ENCODE measurements around the gene TMEM196. TPM values are rescaled to one million over a fixed set of nuclear protein-coding genes. Genes with fewer than 3 reads are reported as not detected.

Gene TMEM196
- total and polyA plus RNA-seq, 8 donors, result 0.03 to 0.55 TPM; not detected in 6

DNA sequence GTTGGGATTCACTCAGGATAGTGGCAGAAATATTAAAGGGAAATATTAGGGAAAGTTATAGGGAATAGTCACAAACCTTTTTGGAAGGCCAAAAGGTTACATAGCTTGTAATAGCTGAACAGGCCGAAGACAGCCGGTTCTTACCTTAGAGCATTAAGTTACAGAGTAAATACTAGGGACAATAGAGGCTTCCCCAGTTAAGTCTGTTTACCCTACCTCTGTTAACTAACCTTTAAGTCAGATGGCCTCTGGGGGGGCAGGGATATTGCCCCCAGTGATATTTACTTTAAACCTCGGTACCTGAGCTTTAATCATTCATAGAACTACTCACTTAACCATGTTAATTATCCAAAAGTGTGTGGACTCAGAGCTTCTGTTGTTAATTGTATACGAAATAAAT lies 71.9 kb downstream of the TMEM196 start:
- peaks cover 4 to 51% (median 42%) of the 10 kb centered on the region in 4 donors for H3K36me3 ChIP-seq
- TF ChIP-seq POLR2AphosphoS5 (IDR thresholded peaks at IDR 0.05), result no peak
- TF ChIP-seq EP300 (IDR thresholded peaks at IDR 0.05), result no peak
- no peak for TF ChIP-seq CTCF (IDR thresholded peaks at IDR 0.05)
- TF ChIP-seq POLR2A (IDR thresholded peaks at IDR 0.05), result no peak
- H3K9me3 ChIP-seq, result no peaks in the 10 kb centered on the region
- no peak overlapping the region for H3K4me3 ChIP-seq
- WGBS, 5 donors, result 51 to 74% (median 65%) methylated on average over 4 of the region's 4 CpGs
- no peak overlapping the region for H3K27ac ChIP-seq
- H3K4me1 ChIP-seq, result peaks cover 0 to 10% (median 4%) of the 10 kb centered on the region in 4 donors
- intact Hi-C loops (cut with DNase I; ENCODE audit: low total_unique reads), result no loop called here
- no peaks in the 10 kb centered on the region for H3K27me3 ChIP-seq
- no peak for DNase-seq

DNA sequence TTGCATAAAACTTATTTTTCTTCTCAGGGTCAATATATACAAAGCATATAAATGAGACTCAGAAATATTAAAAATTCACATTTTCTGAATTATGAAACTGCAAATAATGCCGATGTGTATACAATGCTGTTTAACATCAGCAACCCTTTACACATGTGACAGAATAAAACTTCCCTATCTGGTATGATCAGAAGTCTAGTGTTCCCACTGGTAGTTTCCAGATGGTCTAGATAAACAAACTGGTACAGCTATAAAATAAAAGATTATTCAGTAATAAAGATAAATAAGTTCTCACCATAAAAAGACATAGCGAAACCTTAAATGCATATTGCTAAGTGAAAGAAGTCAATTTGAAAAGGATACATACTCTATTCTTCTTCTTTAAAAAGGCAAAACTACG lies 72.5 kb downstream of the TMEM196 start:
- peaks cover 4 to 52% (median 43%) of the 10 kb centered on the region in 4 donors for H3K36me3 ChIP-seq
- H3K27me3 ChIP-seq, result no peaks in the 10 kb centered on the region
- no peak for TF ChIP-seq EP300 (IDR thresholded peaks at IDR 0.05)
- TF ChIP-seq CTCF (IDR thresholded peaks at IDR 0.05), result no peak
- TF ChIP-seq POLR2AphosphoS5 (IDR thresholded peaks at IDR 0.05), result no peak
- TF ChIP-seq POLR2A (IDR thresholded peaks at IDR 0.05), result no peak
- intact Hi-C loops (cut with DNase I; ENCODE audit: low total_unique reads), result no loop called here
- H3K27ac ChIP-seq, result no peak overlapping the region
- no peak overlapping the region for H3K4me3 ChIP-seq
- DNase-seq, result no peak
- H3K4me1 ChIP-seq, result peaks cover 0 to 5% (median 2%) of the 10 kb centered on the region in 4 donors
- 82 to 92% (median 86%) methylated on average over 3 of the region's 3 CpGs for WGBS, 5 donors
- no peaks in the 10 kb centered on the region for H3K9me3 ChIP-seq

DNA sequence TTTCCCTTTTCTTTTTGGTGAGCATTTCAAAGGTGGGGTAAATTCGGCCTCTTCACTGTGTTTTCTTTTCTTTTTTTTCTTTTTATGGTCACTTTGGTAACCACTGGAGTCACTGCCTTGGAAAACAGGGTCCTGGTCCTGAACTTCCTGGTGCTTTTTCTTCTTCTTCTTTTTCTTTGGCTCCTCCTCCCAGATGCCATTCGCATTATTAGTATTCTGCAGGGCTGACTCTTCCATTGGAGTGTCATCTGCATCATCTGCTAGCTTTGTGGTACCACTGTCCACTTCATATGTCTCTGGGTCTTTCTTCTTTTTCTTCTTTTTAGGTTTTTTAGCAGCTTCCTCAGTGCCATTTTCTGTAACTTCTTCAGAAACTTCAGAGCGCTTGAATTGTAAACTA lies 75.1 kb downstream of the TMEM196 start:
- Histone ChIP-seq H3K4me1 (no peaks in the 10 kb centered on the region), H3K36me3 (peaks cover 0 to 52% (median 39%) of the 10 kb centered on the region in 4 donors), H3K4me3 (no peak overlapping the region), H3K27ac (no peak overlapping the region), H3K27me3 (no peaks in the 10 kb centered on the region), H3K9me3 (no peaks in the 10 kb centered on the region)
- TF ChIP-seq EP300 (IDR thresholded peaks at IDR 0.05) (no peak), POLR2A (IDR thresholded peaks at IDR 0.05) (no peak), POLR2AphosphoS5 (IDR thresholded peaks at IDR 0.05) (no peak), CTCF (IDR thresholded peaks at IDR 0.05) (no peak)
- intact Hi-C loops (cut with DNase I; ENCODE audit: low total_unique reads), result no loop called here
- 89 to 94% (median 93%) methylated on average over 3 of the region's 3 CpGs for WGBS, 5 donors
- DNase-seq, result no peak

GRCh38 chr7:19696926-19697325 lies 76.5 kb downstream of the TMEM196 start:
- Histone ChIP-seq H3K9me3 (peaks cover 0 to 7% (median 3%) of the 10 kb centered on the region in 4 donors), H3K27ac (no peak overlapping the region), H3K27me3 (no peaks in the 10 kb centered on the region), H3K4me1 (no peaks in the 10 kb centered on the region), H3K36me3 (peaks cover 0 to 40% (median 29%) of the 10 kb centered on the region in 4 donors), H3K4me3 (no peak overlapping the region)
- intact Hi-C loops (cut with DNase I; ENCODE audit: low total_unique reads), result no loop called here
- DNase-seq, result no peak
- TF ChIP-seq POLR2A (IDR thresholded peaks at IDR 0.05) (no peak), EP300 (IDR thresholded peaks at IDR 0.05) (no peak), POLR2AphosphoS5 (IDR thresholded peaks at IDR 0.05) (no peak), CTCF (IDR thresholded peaks at IDR 0.05) (no peak)

All from stomach (tissue), 9 donors.